WTC11 (cell line): ENCODE measurements around the gene SLC6A16.

ENCODE experiments used
- AFF4 ChIP-seq: sonication (generic); formaldehyde crosslinking; IDR thresholded peaks from 2 replicates; pipeline ENCODE4 v1.8.1; 2023; ENCODE audit warnings: mild to moderate bottlenecking, missing genetic modification reagents, borderline replicate concordance
- ATF1 ChIP-seq: sonication (generic); formaldehyde crosslinking; IDR thresholded peaks from 2 replicates; pipeline ENCODE4 v1.8.1; 2023; ENCODE audit warnings: mild to moderate bottlenecking, moderate library complexity, missing genetic modification reagents
- CBFB ChIP-seq: sonication (generic); formaldehyde crosslinking; IDR thresholded peaks from 2 replicates; pipeline ENCODE4 v1.8.1; 2022; ENCODE audit warnings: mild to moderate bottlenecking, low read depth, missing genetic modification reagents
- CTCF ChIP-seq: fragments of 200-600 bp; IDR thresholded peaks from 2 replicates; pipeline ENCODE4 v1.8.0; 2022; ENCODE audit warnings: antibody characterized with exemption
- E2F4 ChIP-seq: sonication (generic); formaldehyde crosslinking; IDR thresholded peaks from 2 replicates; pipeline ENCODE4 v1.8.1; 2022; ENCODE audit warnings: low read depth, mild to moderate bottlenecking, moderate library complexity, missing genetic modification reagents, borderline replicate concordance
- JUN ChIP-seq: sonication (generic); formaldehyde crosslinking; IDR thresholded peaks from 2 replicates; pipeline ENCODE4 v1.8.0; 2023; ENCODE audit warnings: mild to moderate bottlenecking, missing genetic modification reagents
- MAX ChIP-seq: sonication (generic); formaldehyde crosslinking; IDR thresholded peaks from 2 replicates; pipeline ENCODE4 v1.8.0; 2022; ENCODE audit warnings: mild to moderate bottlenecking, missing genetic modification reagents
- RORB ChIP-seq: fragments of 250-450 bp; sonication (Bioruptor Pico); IDR thresholded peaks from 2 replicates; pipeline ENCODE4 v1.9.0; 2021; ENCODE audit warnings: mild to moderate bottlenecking
- ZNF281 ChIP-seq: sonication (generic); formaldehyde crosslinking; IDR thresholded peaks from 2 replicates; pipeline ENCODE4 v1.8.0; 2023; ENCODE audit warnings: mild to moderate bottlenecking, missing genetic modification reagents

- TF ChIP-seq CTCF, result no peak
- TF ChIP-seq JUN, result no peak
- TF ChIP-seq AFF4 (CRISPR knock-in tag), result no peak
- no peak for TF ChIP-seq ZNF281 (CRISPR knock-in tag)
- no peak for TF ChIP-seq E2F4 (CRISPR knock-in tag)
- no peak for TF ChIP-seq MAX (CRISPR knock-in tag)
- TF ChIP-seq ATF1 (CRISPR knock-in tag), result no peak
- no peak for TF ChIP-seq CBFB (CRISPR knock-in tag)
- no peak for TF ChIP-seq RORB (CRISPR knock-in tag)
These were observed 11.7 kb upstream of the SLC6A16 start for GRCh38 chr19:49336482-49337266.
